ENCODE results near the gene CBL.

GRCh38 chr11:119179983-119180382 is 26.2 kb upstream of the CBL start:
- TF ChIP-seq CTCF (IDR thresholded peaks at IDR 0.05) (no peak), POLR2A (IDR thresholded peaks at IDR 0.05) (no peak), POLR2AphosphoS5 (IDR thresholded peaks at IDR 0.05) (no peak), EP300 (IDR thresholded peaks at IDR 0.05) (no peak)
